Parathyroid adenoma (tissue), 2 donors: Measurements from ENCODE around the gene WDR62.
A peak's percentile ranks its signal among the peaks of the same experiment; 100 is the strongest.

Experiments used
- H2AFZ ChIP-seq: fragments of 300-600 bp; sonication (generic); one replicate; pipeline ENCODE4 v1.7.0; 2017; ENCODE audit warnings: antibody characterized with exemption, mild to moderate bottlenecking
- H3K27ac ChIP-seq: fragments of 300-600 bp; sonication (generic); one replicate; pipeline ENCODE4 v1.7.0; 2017
- H3K27me3 ChIP-seq: fragments of 300-600 bp; sonication (generic); one replicate; pipeline ENCODE4 v1.7.0; 2017; ENCODE audit warnings: low read length; ENCODE audit not compliant: control insufficient read depth, insufficient read depth
- H3K36me3 ChIP-seq: fragments of 300-600 bp; sonication (generic); one replicate; pipeline ENCODE4 v1.7.0; 2017; ENCODE audit warnings: low read length; ENCODE audit not compliant: control insufficient read depth, insufficient read depth
- H3K4me1 ChIP-seq: fragments of 300-600 bp; sonication (generic); one replicate; pipeline ENCODE4 v1.7.0; 2017; ENCODE audit warnings: control low read depth
- H3K4me2 ChIP-seq: fragments of 300-600 bp; sonication (generic); one replicate; pipeline ENCODE4 v1.7.0; 2017; ENCODE audit warnings: low read length
- H3K4me3 ChIP-seq: fragments of 300-600 bp; sonication (generic); one replicate; pipeline ENCODE4 v1.7.0; 2017; ENCODE audit warnings: low read depth, low read length
- H3K79me2 ChIP-seq: fragments of 300-600 bp; sonication (generic); one replicate; pipeline ENCODE4 v1.7.0; 2017; ENCODE audit warnings: control low read depth
- H3K9ac ChIP-seq: fragments of 300-600 bp; sonication (generic); one replicate; pipeline ENCODE4 v1.7.0; 2017; ENCODE audit warnings: mild to moderate bottlenecking
- H3K9me3 ChIP-seq: fragments of 300-600 bp; sonication (generic); one replicate; pipeline ENCODE4 v1.7.0; 2017; ENCODE audit warnings: low read length; ENCODE audit not compliant: control insufficient read depth
- CTCF ChIP-seq: fragments of 300-600 bp; sonication (generic); IDR thresholded peaks from one replicate; pipeline ENCODE4 v1.7.0; 2017; ENCODE audit warnings: antibody characterized with exemption, mild to moderate bottlenecking
- donor health status: primary hyperparathyroidism.

WDR62 gene

GRCh38 chr19:36136964-36137686 is 82.4 kb downstream of the WDR62 start:
- Histone ChIP-seq H3K27ac (peak overlapping the region; percentile 72), H3K27me3 (no peaks in the 10 kb centered on the region), H3K9ac (no peak overlapping the region), H3K36me3 (no peaks in the 10 kb centered on the region), H3K9me3 (no peaks in the 10 kb centered on the region), H2AFZ (peak overlapping the region; percentile 71), H3K4me2 (peak overlapping the region; percentile 37), H3K79me2 (peaks cover 7% of the 10 kb centered on the region), H3K4me1 (peaks cover 9% of the 10 kb centered on the region), H3K4me3 (peak overlapping the region; percentile 41)
- TF ChIP-seq CTCF, result no peak

- Histone ChIP-seq H3K4me2 (peak overlapping the region; percentile 96), H3K27me3 (no peaks in the 10 kb centered on the region), H3K9ac (peak overlapping the region; percentile 58), H2AFZ (peak overlapping the region; percentile 92), H3K9me3 (no peaks in the 10 kb centered on the region), H3K4me3 (peak overlapping the region; percentile 100), H3K27ac (peak overlapping the region; percentile 94), H3K79me2 (peaks cover 7% of the 10 kb centered on the region), H3K4me1 (peaks cover 8% of the 10 kb centered on the region), H3K36me3 (no peaks in the 10 kb centered on the region)
- no peak for TF ChIP-seq CTCF
These were observed 84.4 kb downstream of the WDR62 start for GRCh38 chr19:36139120-36139472.

- Histone ChIP-seq H3K79me2 (peaks cover 7% of the 10 kb centered on the region), H2AFZ (peak within 1 kb of the TSS; percentile 92), H3K4me1 (peaks cover 8% of the 10 kb centered on the region), H3K4me2 (peak within 1 kb of the TSS; percentile 96), H3K27me3 (no peaks in the 10 kb centered on the region), H3K27ac (peak within 1 kb of the TSS; percentile 94), H3K36me3 (no peaks in the 10 kb centered on the region), H3K4me3 (peak within 1 kb of the TSS; percentile 100), H3K9me3 (no peaks in the 10 kb centered on the region), H3K9ac (peak within 1 kb of the TSS; percentile 82)
- TF ChIP-seq CTCF, result peak; percentile 13
These were observed 85.0 kb downstream of the WDR62 start, which contains the start of gene CAPNS1 for GRCh38 chr19:36139473-36140303. TSS of gene CAPNS1 (plus strand) at chr19:36140066. CDS start at chr19:36141012, 946 bp downstream.

DNA sequence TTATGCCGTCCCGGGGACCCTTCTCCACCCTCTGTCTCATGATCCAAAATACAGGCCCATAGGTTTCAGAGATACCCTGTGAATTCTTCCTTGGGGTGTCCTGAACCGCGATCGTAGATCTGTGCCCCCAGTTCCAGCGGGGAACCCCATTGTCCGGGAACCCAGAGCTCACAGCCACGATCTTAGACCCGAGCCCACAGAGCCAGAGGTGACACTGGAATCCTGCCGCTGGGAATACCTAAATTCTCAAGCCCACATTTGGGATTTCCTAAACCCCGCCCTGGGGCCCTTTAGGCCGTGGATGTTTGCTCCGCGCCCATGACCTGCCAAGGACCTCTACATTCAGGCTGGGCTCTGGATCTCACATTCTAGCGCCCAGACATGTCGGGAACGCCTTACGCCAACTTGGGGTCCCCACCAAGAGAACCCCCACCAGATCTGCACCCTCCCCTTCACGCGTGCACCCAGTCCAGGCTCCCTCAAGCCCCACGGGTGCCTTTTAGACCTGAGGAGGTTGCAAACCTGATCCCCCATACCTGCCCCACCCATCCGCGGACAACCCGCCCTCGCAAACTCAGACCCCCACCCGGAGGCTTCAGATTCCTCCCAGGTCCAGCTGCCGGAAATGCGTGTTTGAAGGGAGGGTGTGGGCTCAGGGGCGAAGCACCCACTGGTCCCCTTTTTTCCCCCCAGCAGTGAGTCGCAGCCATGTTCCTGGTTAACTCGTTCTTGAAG is 85.8 kb downstream of the WDR62 start:
- peak overlapping the region; percentile 94 for H3K27ac ChIP-seq
- H3K79me2 ChIP-seq, result peaks cover 7% of the 10 kb centered on the region

More for the DNA sequence above, 85.8 kb downstream of the WDR62 start:
- Histone ChIP-seq H3K27me3 (no peaks in the 10 kb centered on the region), H3K9ac (peak overlapping the region; percentile 82), H3K9me3 (no peaks in the 10 kb centered on the region), H3K4me1 (peaks cover 8% of the 10 kb centered on the region), H3K36me3 (no peaks in the 10 kb centered on the region), H2AFZ (peak overlapping the region; percentile 92), H3K4me2 (peak overlapping the region; percentile 96), H3K4me3 (peak overlapping the region; percentile 100)
- TF ChIP-seq CTCF, result no peak
